WI38 (cell line): ENCODE results near the gene GALNT18.
A peak's percentile ranks its signal among the peaks of the same experiment; 100 is the strongest.

ENCODE experiments used
- H3K4me3 ChIP-seq: 2 replicates; pipeline ENCODE4 v1.5.1; 2011; ENCODE audit warnings: low read depth, mild to moderate bottlenecking, control low read depth, low read length
- TF ChIP-seq, protein P1 (sequence below): IDR thresholded peaks from 2 replicates; pipeline ENCODE4 v1.5.1; 2012; ENCODE audit warnings: low read depth, mild to moderate bottlenecking, control low read depth, low read length

Gene GALNT18

DNA sequence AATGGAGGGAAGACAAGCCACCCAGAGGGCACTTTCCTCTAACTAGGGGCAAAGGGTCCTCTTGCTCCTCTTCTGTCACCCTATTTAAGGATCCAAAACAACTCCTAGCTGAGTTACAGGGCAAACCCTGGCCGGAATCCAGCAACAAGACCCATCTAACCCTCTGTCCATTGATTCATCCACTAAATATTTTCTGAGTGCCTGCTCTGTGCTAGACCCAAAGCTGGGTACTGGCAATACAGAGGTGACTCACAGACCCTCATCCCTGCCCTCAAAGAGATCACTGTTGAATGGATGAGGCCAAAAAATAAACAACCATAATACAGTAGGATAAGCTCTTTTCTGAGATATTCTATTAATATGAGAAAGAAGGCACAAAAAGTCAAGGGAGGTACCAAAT lies 4.3 kb upstream of the GALNT18 start:
- TF ChIP-seq, protein P1, sequence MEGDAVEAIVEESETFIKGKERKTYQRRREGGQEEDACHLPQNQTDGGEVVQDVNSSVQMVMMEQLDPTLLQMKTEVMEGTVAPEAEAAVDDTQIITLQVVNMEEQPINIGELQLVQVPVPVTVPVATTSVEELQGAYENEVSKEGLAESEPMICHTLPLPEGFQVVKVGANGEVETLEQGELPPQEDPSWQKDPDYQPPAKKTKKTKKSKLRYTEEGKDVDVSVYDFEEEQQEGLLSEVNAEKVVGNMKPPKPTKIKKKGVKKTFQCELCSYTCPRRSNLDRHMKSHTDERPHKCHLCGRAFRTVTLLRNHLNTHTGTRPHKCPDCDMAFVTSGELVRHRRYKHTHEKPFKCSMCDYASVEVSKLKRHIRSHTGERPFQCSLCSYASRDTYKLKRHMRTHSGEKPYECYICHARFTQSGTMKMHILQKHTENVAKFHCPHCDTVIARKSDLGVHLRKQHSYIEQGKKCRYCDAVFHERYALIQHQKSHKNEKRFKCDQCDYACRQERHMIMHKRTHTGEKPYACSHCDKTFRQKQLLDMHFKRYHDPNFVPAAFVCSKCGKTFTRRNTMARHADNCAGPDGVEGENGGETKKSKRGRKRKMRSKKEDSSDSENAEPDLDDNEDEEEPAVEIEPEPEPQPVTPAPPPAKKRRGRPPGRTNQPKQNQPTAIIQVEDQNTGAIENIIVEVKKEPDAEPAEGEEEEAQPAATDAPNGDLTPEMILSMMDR, result no peak

DNA sequence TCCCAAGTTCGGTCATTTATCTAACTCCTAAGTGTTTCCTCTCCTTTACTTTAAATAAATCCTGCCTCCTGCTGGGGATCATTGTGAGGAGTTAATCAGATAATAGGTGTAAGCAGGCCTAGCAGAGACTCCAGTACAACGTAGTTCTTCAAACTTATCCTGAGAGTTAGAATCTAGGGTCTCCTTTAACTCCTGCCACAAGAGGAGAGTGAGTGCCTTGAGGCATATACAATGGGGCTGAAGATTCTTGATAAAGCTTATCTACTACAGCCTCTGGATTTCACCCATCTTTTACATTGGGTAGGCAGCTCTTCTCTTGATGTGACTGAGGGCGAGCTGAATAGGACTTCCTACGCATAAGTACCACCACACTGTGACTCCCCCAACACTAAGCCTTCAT lies 3.1 kb upstream of the GALNT18 start:
- TF ChIP-seq, protein P1, result no peak
- H3K4me3 ChIP-seq, result no peak overlapping the region

More for the DNA sequence above, 4.3 kb upstream of the GALNT18 start:
- H3K4me3 ChIP-seq, result no peak overlapping the region

DNA sequence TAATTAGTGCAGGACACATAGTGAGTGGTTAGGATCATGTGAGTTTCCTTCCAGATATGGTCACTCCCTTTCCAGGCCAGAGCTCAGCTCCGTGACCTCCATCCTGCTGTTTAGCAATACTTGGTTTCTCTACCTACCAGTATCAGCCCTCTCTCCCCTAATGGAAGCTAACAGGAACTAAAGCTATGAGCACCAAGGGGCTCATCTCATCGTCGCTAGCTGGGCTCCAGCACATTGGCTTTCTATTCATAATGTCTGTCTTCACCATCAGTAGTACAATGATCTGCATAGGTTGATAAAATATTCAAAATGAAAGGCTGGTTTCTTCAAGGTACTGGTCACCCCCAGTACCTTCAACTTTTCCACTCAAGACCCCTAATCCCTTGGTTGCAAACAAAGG lies 2.4 kb upstream of the GALNT18 start:
- no peak overlapping the region for H3K4me3 ChIP-seq
- TF ChIP-seq, protein P1, result no peak

DNA sequence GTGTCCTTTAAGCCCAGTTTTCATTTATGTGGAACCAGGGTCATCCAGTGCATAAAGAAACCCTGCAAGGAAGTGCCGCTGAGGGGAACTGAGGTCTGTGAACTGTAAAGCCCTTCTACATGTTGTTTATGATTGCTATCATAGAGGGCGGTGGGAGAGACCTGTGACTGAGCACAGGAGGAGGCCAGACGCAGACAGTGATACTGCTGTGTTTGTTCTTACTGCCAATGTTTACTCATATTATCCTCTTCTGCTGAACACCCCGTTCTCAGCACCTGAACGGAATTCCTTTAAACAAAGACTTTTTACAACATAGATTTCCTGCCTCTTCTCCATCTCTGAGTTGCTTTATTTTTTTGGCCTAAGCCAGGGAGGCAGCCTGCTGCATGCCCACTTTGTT lies 967 bp upstream of the GALNT18 start:
- no peak overlapping the region for H3K4me3 ChIP-seq
- TF ChIP-seq, protein P1, result no peak

DNA sequence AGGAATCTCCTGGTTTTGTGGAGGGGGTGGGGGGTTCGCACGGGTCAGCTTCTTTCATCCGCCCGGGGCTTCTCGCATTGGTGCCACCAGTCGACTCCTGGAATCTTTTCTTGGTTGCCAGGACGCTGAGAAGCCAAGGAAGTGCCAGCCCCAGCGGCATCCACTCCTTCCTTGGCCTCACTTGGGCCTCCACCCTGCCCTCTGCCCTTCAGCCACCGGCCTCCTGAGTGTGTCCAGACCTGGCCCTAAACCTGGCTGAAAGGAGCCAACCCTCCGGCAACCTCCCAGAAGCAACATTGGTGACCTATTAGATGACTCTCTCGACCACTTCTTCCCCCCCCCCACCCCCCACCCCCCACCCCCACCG lies 518 bp upstream of the GALNT18 start:
- H3K4me3 ChIP-seq, result peak overlapping the region; percentile 27; the same call in 1 of the 2 replicates
- TF ChIP-seq, protein P1, result no peak

DNA sequence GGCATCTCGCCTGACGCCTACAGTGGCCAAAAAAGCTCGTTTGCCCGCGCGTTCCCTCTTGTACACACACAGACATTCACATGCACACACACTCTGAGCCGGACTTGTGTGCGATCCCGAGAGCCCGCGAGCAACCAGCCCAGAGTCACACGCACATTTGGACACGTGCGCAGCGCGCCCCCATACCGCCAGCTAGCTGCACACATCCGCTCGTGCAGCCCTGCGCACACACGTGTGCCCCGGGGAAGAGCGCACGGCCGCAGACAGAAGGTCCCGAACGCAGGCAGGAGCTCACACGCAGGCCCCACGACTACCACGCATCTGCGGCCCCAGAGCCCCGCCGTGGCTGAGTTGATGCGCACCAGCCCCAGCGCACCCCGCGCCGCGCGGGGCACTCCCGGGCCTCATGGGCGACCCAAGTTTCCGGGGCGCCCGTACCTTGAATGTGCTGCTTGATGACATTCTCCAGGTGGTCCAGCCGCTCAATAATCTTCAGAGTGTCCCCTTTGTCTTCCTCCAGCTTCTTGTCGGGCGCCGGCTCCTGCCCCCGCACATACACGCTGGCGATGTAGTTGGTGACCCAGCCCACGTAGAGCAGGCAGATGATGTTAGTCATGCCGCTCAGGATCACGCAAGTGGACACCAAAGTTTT lies 758 bp downstream of the GALNT18 start:
- peak overlapping the region; percentile 57 for H3K4me3 ChIP-seq
- TF ChIP-seq, protein P1, result no peak

DNA sequence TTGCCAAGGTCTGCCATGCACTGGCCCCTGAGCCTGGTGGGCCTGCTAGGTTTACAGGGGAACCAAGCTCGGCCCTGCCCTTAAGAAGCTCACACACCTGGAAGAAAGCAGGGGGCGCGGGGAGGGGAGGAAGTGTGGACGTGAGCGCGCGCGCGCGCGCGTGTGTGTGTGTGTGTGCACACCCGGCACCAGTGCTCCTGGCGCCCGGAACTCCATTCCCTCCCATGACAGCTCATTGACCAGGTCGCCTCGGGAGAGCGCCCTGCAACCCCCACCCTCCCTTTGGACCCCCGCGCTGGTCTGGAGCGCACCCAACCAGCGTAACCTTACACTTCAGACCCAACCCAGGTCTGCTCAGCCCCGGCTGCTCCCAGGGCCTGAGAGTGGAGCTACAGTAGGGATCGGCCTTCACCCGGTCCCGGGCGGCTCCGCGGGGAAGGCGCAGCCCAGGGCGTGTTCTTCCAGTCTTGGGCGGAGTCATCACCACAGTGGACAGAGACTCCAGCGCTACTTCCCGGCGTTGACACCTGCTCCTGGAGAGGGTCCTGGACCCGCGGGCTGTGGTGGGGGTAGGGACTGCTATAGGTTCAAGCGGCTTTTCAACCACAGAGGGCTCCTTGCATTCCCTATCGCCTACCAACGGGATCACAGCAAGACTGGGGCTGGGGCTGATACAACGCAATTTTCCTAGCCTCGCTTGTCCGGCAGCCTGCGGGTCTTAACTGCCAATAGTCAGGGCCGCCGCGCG lies 1.5 kb downstream of the GALNT18 start:
- TF ChIP-seq, protein P1, result no peak
- peak overlapping the region; percentile 57 for H3K4me3 ChIP-seq
